Stimulated activated CD4-positive, alpha-beta T cell treated with anti-CD3 and anti-CD28 coated beads, Interleukin-2, amount 100 ng/mL, for 48 hours (primary cell): ENCODE results near the gene ACMSD.
"Not testable (repeated sequence)": the region's sequence is repeated elsewhere in the genome, so short reads cannot be mapped to it uniquely, and the experiment has no call there.

Experiments
- DNase-seq, 2 donors: peaks; one replicate each; pipeline ENCODE4 v3.0.0-alpha.2; 2020

Gene ACMSD

GRCh38 chr2:134838143-134838620 is at the start of gene ACMSD:
ACMSD (plus strand) TSS chr2:134838616; CDS start chr2:134838683, 67 bp downstream.
- no peak for DNase-seq

- DNase-seq = no peak
Observed at GRCh38 chr2:134790487-134790886, 47.9 kb upstream of the ACMSD start.

GRCh38 chr2:134791616-134792015 is 46.8 kb upstream of the ACMSD start:
- DNase-seq = no peak

DNA sequence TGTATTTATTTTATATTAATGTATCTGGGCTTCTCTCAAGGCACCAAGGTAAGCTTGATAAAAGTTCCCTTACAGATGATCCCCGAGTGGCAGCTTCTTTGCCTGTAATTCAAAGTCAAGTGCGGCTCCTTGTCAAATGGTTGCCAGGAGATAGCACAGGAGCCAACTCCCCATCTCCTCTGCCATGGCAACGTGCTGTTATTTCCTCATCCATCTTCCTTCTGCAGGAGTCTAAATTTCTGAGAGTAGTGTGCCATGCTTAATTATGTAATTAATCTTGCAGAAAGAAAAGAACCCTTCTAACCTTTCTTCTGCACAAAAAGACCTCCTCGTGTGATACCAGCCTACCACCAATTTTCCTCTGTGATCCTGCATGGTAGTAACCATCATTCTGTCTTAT is 46.2 kb upstream of the ACMSD start:
- DNase-seq = no peak

GRCh38 chr2:134795765-134796164 is 42.7 kb upstream of the ACMSD start:
- DNase-seq = no peak

DNA sequence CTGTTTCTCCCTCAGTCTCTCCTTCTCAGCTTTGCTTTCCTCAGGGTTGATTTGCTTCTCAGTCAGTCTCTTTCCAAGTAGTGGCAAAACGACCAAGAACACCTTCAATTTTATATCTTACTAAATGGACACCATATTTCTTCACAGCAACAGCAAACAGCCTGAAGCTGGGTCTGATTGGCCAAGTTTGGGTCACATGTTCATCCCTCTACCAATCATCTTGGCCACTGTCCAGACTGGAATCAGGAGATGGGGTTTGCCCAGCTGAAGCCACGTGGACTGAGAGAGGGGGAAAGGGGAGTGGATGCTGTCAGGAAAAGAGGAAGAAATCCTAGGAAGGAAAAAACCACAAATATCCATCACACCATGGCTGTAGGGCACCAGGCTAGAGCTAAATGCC is 42.0 kb upstream of the ACMSD start:
- no peak for DNase-seq

DNA sequence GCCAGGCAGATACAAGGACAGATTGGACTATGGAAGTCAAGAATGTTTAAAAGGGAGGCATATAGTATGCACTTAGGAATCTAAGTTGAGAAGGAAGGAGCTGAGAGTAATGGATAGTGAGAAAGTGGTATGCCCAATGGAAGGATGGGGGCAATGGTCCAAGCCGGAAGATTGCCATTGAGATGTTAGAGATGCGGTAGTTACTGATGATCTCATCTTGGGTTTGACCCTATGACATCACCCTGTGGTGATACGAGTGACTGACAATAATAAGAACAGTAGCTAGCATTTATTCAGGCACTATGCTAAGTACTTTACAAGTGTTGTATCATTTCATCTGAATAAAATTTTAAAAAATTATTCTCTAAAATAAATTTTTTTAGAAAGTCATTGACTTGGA is 38.5 kb upstream of the ACMSD start:
- no peak for DNase-seq

GRCh38 chr2:134800341-134800740 is 38.1 kb upstream of the ACMSD start:
- no peak for DNase-seq

DNA sequence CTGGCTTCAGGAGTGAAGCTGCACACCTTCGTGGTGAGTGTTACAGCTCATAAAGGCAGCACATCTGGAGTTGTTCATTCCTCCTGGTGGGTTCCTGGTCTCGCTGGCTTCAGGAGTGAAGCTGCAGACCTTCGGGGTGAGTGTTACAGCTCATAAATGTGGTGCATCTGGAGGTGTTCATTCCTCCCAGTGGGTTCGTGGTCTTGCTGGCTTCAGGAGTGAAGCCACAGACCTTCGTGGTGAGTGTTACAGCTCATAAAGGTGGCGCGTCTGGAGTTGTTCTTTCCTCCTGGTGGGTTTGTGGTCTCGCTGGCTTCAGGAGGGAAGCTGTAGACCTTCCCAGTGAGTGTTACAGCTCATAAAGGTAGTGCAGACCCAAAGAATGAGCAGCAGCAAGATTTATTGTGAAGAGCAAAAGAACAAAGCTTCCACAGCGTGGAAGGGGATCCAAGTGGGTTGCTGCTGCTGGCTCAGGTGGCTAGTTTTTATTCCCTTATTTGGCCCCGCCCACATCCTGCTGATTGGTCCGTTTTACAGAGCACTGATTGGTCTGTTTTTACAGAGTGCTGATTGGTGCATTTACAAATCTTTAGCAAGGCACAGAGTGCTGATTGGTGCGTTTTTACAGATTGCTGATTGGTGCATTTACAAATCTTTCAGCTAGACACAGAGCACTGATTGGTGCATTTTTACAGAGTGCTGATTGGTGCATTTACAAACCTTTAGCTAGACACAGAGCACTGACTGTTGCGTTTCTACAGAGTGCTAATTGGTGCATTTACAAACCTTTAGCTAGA is 34.6 kb upstream of the ACMSD start:
- DNase-seq = not testable (repeated sequence)

DNA sequence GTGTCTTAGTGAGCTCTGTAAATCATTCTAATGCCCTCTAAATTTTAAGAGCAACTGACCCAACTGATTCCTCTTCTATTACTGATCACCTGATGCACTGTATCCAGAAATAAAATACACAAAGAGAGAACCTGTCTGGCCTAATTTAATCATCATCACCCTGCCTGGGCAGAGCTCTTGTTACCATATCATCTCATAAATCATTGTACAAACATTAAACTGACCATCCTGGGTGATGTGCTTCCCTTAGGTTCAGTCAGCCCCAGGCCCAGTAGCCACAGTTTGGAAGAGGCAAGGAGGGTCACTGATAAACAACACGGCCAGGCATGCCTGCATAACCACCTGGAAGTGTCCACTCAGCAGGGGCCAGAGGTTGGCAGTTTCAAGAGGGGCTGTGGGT is 22.7 kb upstream of the ACMSD start:
- DNase-seq = no peak

GRCh38 chr2:134818321-134818720 is 20.1 kb upstream of the ACMSD start:
- no peak for DNase-seq

- no peak for DNase-seq
Observed at GRCh38 chr2:134819334-134819733, 19.1 kb upstream of the ACMSD start.

- DNase-seq = no peak
Observed at GRCh38 chr2:134823431-134823830, 15.0 kb upstream of the ACMSD start.

DNA sequence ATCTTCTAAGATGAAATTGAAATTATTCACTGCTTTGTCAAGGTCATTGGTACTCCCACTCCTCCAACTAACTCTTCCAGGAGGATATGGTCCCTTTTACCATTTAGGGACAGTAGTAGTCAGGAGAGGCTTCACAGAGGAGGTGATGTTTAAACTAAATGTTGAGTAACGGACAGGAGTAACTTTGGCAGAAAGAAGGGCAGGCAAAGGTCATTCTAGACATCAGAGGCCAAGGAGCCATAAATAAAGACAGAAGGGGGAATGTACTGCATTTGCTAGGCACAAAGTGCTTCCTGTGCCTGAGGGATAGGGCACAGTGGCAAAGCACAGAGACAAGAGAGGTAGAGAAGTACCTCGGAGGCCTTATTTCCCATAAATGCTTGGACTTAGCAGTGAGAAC is 14.6 kb upstream of the ACMSD start:
- DNase-seq = no peak

GRCh38 chr2:134825716-134826115 is 12.7 kb upstream of the ACMSD start:
- not testable (repeated sequence) for DNase-seq

GRCh38 chr2:134835471-134835870 is 2.9 kb upstream of the ACMSD start:
- DNase-seq = no peak

- no peak for DNase-seq
Observed at GRCh38 chr2:134836986-134837385, 1.4 kb upstream of the ACMSD start.

DNA sequence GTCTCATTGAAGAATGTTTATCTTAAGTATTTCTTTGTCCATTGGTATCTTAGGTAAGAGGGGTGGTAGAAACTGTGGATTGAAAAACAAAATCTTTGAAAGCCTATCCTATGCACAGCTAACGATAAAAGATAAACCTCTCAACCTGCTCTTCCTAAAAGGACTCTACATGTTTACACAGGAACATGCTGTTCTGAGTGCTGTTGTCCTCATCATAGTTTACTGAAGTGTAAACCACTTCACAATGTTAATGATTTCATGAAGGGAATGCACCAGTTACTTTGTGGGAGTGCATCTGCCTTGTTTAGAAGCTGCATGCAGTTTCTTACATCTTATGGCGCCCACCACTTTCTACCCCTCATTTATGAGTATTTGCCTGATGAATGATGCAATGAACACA is 1.2 kb downstream of the ACMSD start:
- no peak for DNase-seq

DNA sequence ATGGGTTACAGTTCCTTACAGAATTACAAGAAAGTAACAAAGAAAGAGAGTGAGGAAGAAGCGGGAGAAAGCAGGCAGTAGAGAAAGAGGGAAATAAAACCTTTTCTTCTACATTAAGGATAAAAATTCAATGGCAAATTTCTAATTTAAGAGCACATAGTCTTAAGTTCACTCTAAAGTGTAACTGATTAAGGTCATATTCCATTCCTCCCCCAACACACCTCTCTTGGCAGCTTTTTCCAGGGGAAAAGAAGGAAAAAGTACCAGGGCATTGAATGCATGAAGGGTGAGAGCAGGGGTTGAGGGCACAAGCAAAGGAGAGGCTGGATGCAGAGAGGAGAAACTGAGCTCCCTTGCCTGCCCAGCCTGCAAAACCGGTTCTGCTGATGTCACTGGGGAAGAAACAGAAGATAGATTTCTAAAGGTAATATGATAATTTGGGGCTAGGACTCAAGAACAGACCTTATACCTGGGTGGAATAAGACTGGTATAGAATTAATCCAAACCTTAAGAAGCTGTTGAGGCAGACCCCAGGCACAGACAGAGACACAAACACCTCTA is 4.6 kb downstream of the ACMSD start:
- DNase-seq = no peak

DNA sequence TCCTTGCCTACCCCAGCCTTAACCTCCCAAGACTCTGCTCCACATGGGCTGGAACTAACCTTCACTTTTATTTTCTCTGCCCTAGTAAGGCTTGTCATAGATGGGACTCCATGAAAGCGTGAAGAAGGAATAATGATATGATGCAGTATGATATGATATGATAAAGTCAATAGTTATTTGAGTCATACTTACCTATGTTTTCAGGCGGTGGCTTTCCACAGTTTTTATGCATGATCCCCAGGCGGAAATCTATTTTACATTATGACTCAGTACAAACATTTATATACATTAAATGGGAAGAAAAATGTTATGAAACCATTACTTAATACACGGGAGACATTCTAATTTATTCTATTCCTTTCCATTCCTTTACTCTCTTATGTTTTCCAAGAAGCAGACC is 5.6 kb downstream of the ACMSD start:
- no peak for DNase-seq

- no peak for DNase-seq
Observed at GRCh38 chr2:134845028-134845427, 6.6 kb downstream of the ACMSD start.

DNA sequence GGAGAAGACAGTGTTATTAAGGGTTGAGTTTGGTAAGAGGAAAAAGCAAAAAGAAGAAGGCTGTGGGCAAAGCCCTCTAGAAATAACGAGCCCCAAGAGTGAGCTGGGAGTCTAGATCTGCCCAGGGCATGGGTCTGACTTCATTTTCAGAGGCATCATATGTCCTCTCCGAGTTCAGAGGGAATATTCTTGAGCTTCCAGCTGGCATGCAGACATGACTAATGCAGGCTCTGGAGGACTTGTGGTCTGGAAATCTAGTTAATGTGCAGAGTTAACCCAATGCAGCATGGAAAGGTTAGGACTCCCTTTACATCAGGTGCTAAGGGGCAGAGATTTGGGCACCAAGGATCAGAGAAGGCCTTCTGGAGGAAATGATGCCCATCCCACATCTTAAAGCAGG is 7.3 kb downstream of the ACMSD start:
- DNase-seq = no peak

- no peak for DNase-seq
Observed at GRCh38 chr2:134846213-134846612, 7.8 kb downstream of the ACMSD start.

DNA sequence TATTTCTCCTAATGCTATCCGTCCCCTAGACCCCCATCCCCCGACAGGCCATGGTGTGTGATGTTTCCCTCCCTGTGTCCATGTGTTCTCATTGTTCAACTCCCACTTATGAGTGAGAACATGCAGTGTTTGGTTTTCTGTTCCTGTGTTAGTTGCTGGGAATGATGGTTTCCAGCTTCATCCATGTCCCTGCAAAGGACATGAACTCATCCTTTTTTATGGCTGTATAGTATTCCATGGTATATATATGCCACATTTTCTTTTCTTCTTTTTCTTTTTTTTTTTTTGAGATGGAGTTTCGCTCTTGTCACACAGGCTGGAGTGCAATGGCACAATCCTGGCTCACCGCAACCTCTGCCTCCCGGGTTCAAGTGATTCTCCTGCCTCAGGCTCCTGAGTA is 9.2 kb downstream of the ACMSD start:
- not testable (repeated sequence) for DNase-seq

- DNase-seq = no peak
Observed at GRCh38 chr2:134852518-134852917, 14.1 kb downstream of the ACMSD start.
